Activated naive CD8-positive, alpha-beta T cell treated with anti-CD3 and anti-CD28 coated beads, Interleukin-2, amount 10 ng/mL, durations not matched to agents 7 days and 5 days (primary cell): ENCODE results near the gene PLCH1. TPM values are rescaled to one million over a fixed set of nuclear protein-coding genes. Genes with fewer than 3 reads are reported as not detected.
"Not testable (repeated sequence)": the region's sequence is repeated elsewhere in the genome, so short reads cannot be mapped to it uniquely, and the experiment has no call there.

Source experiments
- ATAC-seq: fragments of 150-1000 bp; cut with Tn5 transposase; one replicate; pipeline ENCODE4 v1.10.0; 2021; ENCODE audit warnings: low read depth, moderate library complexity
- POLR2A ChIA-PET: fragments of 350-600 bp; sonication (Branson Sonifier 250); formaldehyde crosslinking; loops from one replicate; lab custom pipeline; 2021; ENCODE audit warnings: antibody characterized with exemption; lab: Charles Lee
- DNase-seq: peaks from one replicate; pipeline ENCODE4 v3.0.0; 2021
- H3K27ac Mint-ChIP-seq: one replicate; pipeline ENCODE4 v1.8.0; 2022; ENCODE audit warnings: mild to moderate bottlenecking, mixed read lengths
- H3K27me3 Mint-ChIP-seq: one replicate; pipeline ENCODE4 v1.8.0; 2022; ENCODE audit warnings: mild to moderate bottlenecking, moderate library complexity, mixed read lengths
- H3K36me3 Mint-ChIP-seq: one replicate; pipeline ENCODE4 v1.8.0; 2021; ENCODE audit warnings: mild to moderate bottlenecking, mixed read lengths
- H3K4me1 Mint-ChIP-seq: one replicate; pipeline ENCODE4 v1.8.0; 2021; ENCODE audit warnings: mixed read lengths
- H3K4me3 Mint-ChIP-seq: one replicate; pipeline ENCODE4 v1.8.0; 2022; ENCODE audit warnings: mild to moderate bottlenecking, moderate library complexity, mixed read lengths
- H3K9me3 Mint-ChIP-seq: one replicate; pipeline ENCODE4 v1.8.0; 2021; ENCODE audit warnings: mixed read lengths
- total RNA-seq, 2 experiments: library from RNA; stranded (reverse); gene quantifications; one replicate each; pipeline ENCODE4 v1.2.3, GENCODE V29; 2021

The PLCH1 gene
- total RNA-seq, 2 experiments from 2014 or later: 3.8 to 5.1 TPM

GRCh38 chr3:155638461-155638860 is 106.4 kb downstream of the PLCH1 start:
- DNase-seq, ATAC-seq, H3K27ac Mint-ChIP-seq, POLR2A ChIA-PET, H3K36me3 Mint-ChIP-seq, H3K9me3 Mint-ChIP-seq, H3K4me3 Mint-ChIP-seq, H3K27me3 Mint-ChIP-seq, H3K4me1 Mint-ChIP-seq: not testable (repeated sequence)

DNA sequence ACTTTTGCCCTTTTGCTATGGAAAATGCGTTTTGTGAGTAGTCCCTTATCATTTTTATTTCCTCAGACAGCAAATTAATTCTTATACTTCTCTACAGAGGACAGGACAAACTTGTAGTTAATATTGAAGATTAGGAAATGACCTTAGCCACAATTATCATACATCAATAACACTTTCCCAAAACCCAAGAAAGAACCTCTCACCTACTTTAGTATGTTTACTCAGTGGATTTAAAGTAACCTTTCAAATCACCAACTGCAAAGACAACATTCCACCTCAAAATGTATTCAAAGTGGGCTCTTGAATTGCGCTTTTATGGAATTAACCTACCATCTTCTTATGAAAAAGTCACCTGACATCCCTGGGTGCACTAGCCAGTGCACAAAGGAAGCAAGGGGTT is 107.3 kb downstream of the PLCH1 start:
- POLR2A ChIA-PET: no interaction called here
- Mint-ChIP-seq H3K4me3 (no peak overlapping the region), H3K36me3 (no peaks in the 10 kb centered on the region), H3K27ac (no peak overlapping the region), H3K9me3 (no peaks in the 10 kb centered on the region), H3K4me1 (no peaks in the 10 kb centered on the region), H3K27me3 (peaks cover 8% of the 10 kb centered on the region)
- DNase-seq (no peak), ATAC-seq (no peak)

GRCh38 chr3:155635056-155635455 is 109.8 kb downstream of the PLCH1 start:
- Mint-ChIP-seq H3K36me3 (no peaks in the 10 kb centered on the region), H3K4me1 (no peaks in the 10 kb centered on the region), H3K4me3 (no peak overlapping the region), H3K9me3 (no peaks in the 10 kb centered on the region), H3K27me3 (peaks cover 11% of the 10 kb centered on the region), H3K27ac (no peak overlapping the region)
- ATAC-seq (no peak), DNase-seq (no peak)
- POLR2A ChIA-PET: no interaction called here

DNA sequence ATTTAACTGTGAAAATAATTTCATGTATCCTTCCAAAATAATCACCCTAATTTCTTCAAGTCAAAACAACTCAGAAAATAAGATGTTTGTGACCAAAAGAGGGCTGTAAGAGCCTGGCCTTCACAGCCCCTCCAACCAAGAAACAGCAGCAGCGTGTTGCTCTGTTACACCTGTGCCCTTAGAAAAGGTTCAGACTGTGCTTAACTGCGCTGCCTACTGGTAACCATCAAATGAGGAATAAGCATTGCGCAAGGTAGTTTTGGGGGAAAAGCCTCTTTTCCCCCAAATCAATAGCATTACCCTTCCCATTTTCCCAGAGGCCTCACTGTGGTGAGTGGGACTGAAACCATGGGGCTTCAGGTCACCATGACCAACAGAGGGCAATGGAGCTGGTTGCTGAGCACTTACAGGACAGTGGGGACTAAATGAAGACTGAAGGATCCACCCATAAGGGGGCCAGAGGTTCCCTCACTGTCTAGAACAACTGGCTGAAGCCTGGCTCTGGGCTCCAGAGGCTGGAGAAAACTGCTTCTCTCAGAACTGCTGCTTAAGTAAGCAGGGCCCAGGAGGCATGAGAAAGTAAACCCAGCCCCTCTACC is 110.7 kb downstream of the PLCH1 start:
- Mint-ChIP-seq H3K9me3 (no peaks in the 10 kb centered on the region), H3K4me1 (no peaks in the 10 kb centered on the region), H3K4me3 (no peak overlapping the region), H3K36me3 (no peaks in the 10 kb centered on the region), H3K27me3 (peaks cover 11% of the 10 kb centered on the region), H3K27ac (no peak overlapping the region)
- no peak for DNase-seq
- POLR2A ChIA-PET: no interaction called here
- ATAC-seq: no peak

DNA sequence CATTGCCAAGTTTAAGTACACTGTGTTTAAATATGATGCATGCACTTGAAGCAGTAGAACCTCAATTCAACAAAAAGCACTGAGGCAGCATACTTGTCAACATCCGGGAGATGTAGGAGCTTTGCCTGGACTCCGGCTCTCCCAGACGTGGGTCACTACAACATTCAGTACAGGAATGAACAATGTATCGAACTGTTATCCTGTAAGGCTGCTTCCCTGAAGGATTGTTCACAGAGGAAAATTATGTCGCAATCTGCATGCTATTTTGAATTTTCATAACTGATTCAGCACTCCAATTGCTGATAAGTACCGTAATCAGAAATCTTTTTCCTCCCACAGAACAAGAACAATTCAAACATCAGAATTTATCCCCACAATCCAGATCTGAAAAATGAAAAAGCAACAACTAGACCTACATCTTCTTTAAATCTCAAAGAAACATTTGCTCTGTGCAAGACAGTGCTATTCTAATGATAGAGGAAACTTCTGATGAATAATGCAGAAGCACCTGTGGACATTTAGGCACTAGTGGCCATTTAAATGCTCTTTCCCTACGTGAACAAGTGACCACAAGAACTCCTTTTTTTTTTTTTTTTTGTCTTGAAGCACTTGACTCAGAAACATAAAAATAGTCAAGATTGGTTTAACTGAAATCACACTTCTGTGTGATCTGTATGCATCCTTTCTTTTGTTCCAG is 113.4 kb downstream of the PLCH1 start:
- Mint-ChIP-seq H3K27me3 (peaks cover 8% of the 10 kb centered on the region), H3K27ac (no peak overlapping the region), H3K36me3 (no peaks in the 10 kb centered on the region), H3K9me3 (no peaks in the 10 kb centered on the region), H3K4me1 (no peaks in the 10 kb centered on the region), H3K4me3 (no peak overlapping the region)
- POLR2A ChIA-PET: no interaction called here
- DNase-seq: no peak
- no peak for ATAC-seq

DNA sequence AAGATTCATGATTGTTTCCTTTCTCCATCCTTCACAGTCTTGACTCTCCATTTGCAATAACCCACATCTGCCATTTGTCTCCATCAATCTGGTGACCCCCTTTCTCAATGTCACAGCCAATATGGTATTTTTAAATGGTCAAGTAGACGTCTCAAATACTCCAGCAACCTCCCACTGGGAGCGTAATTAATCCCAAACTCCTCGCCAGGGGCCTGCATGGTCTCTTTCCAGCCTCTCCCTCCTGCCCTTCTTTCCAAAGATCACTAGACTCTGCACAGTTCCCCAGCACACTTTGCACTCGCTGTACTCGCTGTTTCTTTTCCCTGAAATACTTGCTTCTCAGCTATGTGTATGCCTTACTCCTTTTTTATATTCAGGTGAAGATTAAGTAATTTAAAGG is 115.3 kb downstream of the PLCH1 start:
- no peaks in the 10 kb centered on the region for H3K36me3 Mint-ChIP-seq
- DNase-seq: no peak
- no peak for ATAC-seq
- no peak overlapping the region for H3K27ac Mint-ChIP-seq
- H3K4me3 Mint-ChIP-seq: no peak overlapping the region
- no peaks in the 10 kb centered on the region for H3K9me3 Mint-ChIP-seq
- POLR2A ChIA-PET: no interaction called here
- no peaks in the 10 kb centered on the region for H3K4me1 Mint-ChIP-seq
- H3K27me3 Mint-ChIP-seq: peaks cover 13% of the 10 kb centered on the region

DNA sequence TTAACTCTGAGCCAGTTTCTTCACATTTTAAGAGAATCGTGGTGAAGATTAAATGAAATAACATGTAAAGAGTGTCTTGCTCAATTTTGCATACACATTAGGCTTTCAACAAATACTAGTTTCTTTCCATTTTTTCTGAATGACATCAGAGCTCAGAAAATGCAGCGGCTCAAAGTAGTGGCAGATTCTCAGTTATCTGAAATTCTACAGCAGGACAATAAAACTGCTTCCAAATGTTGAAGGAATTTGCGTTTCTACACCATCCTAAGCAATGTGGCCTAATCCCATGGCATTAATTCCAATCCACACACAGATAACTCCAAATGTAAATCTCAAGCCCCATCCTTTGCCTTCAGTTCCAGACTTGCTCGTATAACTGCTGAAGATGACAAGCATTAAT is 115.8 kb downstream of the PLCH1 start:
- DNase-seq (no peak), ATAC-seq (no peak)
- H3K4me3 Mint-ChIP-seq: no peak overlapping the region
- H3K9me3 Mint-ChIP-seq: no peaks in the 10 kb centered on the region
- H3K4me1 Mint-ChIP-seq: no peaks in the 10 kb centered on the region
- peaks cover 14% of the 10 kb centered on the region for H3K27me3 Mint-ChIP-seq
- H3K27ac Mint-ChIP-seq: no peak overlapping the region
- POLR2A ChIA-PET: no interaction called here
- no peaks in the 10 kb centered on the region for H3K36me3 Mint-ChIP-seq

DNA sequence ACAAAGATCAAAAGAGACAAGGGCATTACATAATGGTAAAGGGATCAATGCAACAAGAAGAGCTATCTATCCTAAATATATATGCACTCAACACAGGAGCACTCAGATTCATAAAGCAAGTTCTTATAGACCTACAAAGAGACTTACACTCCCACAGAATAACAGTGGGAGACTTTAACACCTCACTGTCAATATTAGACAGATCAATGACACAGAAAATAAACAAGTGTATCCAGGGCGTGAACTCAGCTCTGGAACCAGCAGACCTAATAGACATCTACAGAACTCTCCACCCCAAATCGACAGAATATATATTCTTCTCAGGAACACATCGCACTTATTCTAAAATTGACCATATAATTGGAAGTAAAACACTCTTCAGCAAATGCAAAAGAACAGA is 122.2 kb downstream of the PLCH1 start:
- POLR2A ChIA-PET: not testable (repeated sequence)

GRCh38 chr3:155620552-155620951 is 124.3 kb downstream of the PLCH1 start:
- H3K4me1 Mint-ChIP-seq, H3K4me3 Mint-ChIP-seq, H3K36me3 Mint-ChIP-seq: not testable (repeated sequence)

More for the DNA sequence above, 122.2 kb downstream of the PLCH1 start:
- H3K27ac Mint-ChIP-seq, H3K4me1 Mint-ChIP-seq, DNase-seq, ATAC-seq, H3K9me3 Mint-ChIP-seq, H3K36me3 Mint-ChIP-seq, H3K4me3 Mint-ChIP-seq: not testable (repeated sequence)
- peaks cover 13% of the 10 kb centered on the region for H3K27me3 Mint-ChIP-seq

DNA sequence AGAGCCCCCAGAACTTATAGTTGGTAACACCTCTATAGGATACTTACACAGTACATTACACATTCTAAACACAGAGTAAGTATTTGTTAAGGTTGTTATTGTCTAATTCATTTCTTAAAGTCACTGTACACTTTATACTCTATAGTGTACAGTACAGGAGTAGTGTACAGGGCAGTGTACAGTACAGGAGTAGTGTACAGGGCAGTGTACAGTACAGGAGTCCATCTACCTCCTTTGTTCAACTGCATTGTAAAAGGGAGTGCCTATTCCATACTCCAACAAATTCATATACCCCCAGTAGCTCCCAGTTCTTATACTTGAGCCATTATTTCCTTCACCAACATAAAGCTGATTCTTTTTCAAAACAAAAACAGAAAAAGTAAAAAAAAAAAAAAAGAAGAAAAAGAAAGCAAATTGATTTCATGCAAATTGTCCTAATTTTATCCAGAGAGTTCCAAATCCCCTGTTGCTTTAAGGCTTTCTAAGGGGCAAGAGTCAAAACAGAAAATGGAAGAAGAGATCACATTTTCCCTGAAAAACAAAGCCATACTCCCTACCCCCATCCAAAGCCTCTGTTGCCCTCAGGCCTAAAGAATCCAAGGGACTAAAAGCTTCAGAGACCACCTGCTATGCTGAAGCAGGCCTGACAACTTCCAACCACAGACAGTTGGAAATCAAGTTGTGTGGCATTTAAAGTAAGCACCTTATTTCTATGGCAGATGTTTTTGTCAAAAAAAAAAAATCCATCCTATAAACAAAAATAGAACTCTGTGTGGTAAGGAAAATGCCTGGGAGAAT is 125.6 kb downstream of the PLCH1 start:
- Mint-ChIP-seq H3K4me1 (no peaks in the 10 kb centered on the region), H3K27me3 (peaks cover 5% of the 10 kb centered on the region), H3K27ac (no peak overlapping the region), H3K36me3 (no peaks in the 10 kb centered on the region), H3K4me3 (no peak overlapping the region), H3K9me3 (peaks cover 3% of the 10 kb centered on the region)
- POLR2A ChIA-PET: no interaction called here
- DNase-seq (no peak), ATAC-seq (no peak)

More at GRCh38 chr3:155620552-155620951, 124.3 kb downstream of the PLCH1 start:
- H3K27ac Mint-ChIP-seq, H3K9me3 Mint-ChIP-seq, DNase-seq, POLR2A ChIA-PET, ATAC-seq: not testable (repeated sequence)
- peaks cover 13% of the 10 kb centered on the region for H3K27me3 Mint-ChIP-seq

DNA sequence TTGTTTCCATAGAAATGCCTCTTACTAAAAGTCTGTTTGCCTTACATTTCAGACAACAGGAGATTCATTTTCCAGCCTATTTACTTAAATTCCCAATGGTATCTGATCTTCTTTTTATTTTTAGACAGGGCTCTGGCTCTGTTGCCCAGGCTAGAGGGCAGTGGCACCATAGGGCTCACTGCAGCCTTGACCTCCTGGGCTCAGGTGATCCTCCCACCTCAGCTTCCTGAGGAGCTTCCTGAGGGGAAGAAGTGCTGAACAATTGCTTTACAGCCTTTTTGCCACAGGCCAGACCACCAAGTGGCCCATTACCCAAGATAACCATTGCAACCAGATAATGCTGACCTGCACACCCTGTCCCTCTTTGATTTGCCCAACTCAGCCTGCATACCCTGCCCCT is 126.3 kb downstream of the PLCH1 start:
- POLR2A ChIA-PET: no interaction called here
- no peak for DNase-seq
- Mint-ChIP-seq H3K4me3 (no peak overlapping the region), H3K9me3 (peaks cover 3% of the 10 kb centered on the region), H3K36me3 (no peaks in the 10 kb centered on the region), H3K27me3 (peaks cover 7% of the 10 kb centered on the region), H3K27ac (no peak overlapping the region), H3K4me1 (no peaks in the 10 kb centered on the region)
- no peak for ATAC-seq

- Mint-ChIP-seq H3K27me3 (peaks cover 7% of the 10 kb centered on the region), H3K36me3 (no peaks in the 10 kb centered on the region), H3K4me3 (no peak overlapping the region), H3K9me3 (peaks cover 3% of the 10 kb centered on the region), H3K27ac (no peak overlapping the region), H3K4me1 (no peaks in the 10 kb centered on the region)
- POLR2A ChIA-PET: no interaction called here
- ATAC-seq (no peak), DNase-seq (no peak)
Observed at GRCh38 chr3:155617346-155617925, 127.4 kb downstream of the PLCH1 start.

GRCh38 chr3:155615141-155615540 is 129.7 kb downstream of the PLCH1 start:
- ATAC-seq, H3K36me3 Mint-ChIP-seq, POLR2A ChIA-PET, H3K27ac Mint-ChIP-seq, H3K27me3 Mint-ChIP-seq, DNase-seq, H3K4me3 Mint-ChIP-seq, H3K4me1 Mint-ChIP-seq, H3K9me3 Mint-ChIP-seq: not testable (repeated sequence)
